PC-3 (cell line): Measurements from ENCODE around the gene TBXA2R.

Experiments used
- EZH2 ChIP-seq: fragments of 300-600 bp; sonication (generic); IDR thresholded peaks from one replicate; pipeline ENCODE4 v1.6.1; 2017; ENCODE audit warnings: antibody characterized with exemption, mild to moderate bottlenecking, low read length; ENCODE audit not compliant: unreplicated experiment
- TF ChIP-seq, protein P1 (sequence below): fragments of 300-600 bp; sonication (generic); conservative IDR thresholded peaks from 2 replicates; pipeline ENCODE4 v1.5.1; 2017; ENCODE audit warnings: antibody characterized with exemption, low read depth, mild to moderate bottlenecking, low read length

DNA sequence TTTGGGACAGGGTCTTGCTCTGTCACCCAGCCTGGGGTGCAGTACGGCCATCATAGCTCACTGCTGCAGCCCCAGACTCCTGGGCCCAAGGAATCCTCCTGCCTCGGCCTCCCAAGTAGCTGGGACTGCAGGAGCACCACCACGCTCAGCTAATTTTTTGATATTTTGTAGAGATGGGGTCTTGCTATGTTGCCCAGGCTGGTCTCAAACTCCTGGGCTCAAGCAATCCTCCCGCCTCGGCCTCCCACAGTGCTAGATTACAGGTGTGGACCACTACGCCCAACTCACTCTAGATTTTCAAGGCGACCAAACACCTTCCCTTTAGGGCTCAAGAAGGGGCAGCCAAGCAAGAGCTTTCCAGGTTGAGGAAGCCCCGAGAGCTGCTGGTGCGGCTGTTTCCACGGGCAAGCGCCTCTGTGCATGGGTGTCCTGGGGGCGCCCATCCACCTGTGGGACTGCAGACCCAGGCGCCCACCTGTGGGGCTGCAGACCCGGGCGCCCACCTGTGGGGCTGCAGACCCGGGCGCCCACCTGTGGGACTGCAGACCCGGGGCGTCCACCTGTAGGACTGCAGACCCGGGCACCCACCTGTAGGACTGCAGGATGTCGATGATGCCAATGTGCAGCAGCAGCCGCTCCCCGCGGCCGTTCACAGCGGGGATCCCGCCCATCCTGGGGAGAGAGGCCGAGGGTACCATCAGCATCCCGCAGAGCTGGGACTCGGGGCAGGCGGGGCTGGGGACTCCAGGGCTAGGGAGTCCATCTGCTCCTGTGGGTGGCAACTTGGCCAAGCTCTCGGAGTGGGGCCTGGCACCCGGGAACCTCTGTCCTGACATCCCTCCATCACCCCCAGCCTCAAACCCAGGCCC lies 41.6 kb upstream of the TBXA2R start:
- TF ChIP-seq, protein P1, sequence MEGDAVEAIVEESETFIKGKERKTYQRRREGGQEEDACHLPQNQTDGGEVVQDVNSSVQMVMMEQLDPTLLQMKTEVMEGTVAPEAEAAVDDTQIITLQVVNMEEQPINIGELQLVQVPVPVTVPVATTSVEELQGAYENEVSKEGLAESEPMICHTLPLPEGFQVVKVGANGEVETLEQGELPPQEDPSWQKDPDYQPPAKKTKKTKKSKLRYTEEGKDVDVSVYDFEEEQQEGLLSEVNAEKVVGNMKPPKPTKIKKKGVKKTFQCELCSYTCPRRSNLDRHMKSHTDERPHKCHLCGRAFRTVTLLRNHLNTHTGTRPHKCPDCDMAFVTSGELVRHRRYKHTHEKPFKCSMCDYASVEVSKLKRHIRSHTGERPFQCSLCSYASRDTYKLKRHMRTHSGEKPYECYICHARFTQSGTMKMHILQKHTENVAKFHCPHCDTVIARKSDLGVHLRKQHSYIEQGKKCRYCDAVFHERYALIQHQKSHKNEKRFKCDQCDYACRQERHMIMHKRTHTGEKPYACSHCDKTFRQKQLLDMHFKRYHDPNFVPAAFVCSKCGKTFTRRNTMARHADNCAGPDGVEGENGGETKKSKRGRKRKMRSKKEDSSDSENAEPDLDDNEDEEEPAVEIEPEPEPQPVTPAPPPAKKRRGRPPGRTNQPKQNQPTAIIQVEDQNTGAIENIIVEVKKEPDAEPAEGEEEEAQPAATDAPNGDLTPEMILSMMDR: no peak
- TF ChIP-seq EZH2: no peak
